Measurements from ENCODE around the gene RNF220. TPM values are rescaled to one million over a fixed set of nuclear protein-coding genes. Genes with fewer than 3 reads are reported as not detected.
A peak's percentile ranks its signal among the peaks of the same experiment; 100 is the strongest.

RNF220 gene
- polyA plus RNA-seq (30.6 to 48.1 TPM (median 42.7 TPM) in 3 replicates), polyA minus RNA-seq (18.5 to 65.9 TPM (median 34.3 TPM) in 3 replicates)
- polyA plus RNA-seq (2011; ENCODE audit: low read depth), result 64.0 TPM
- polyA plus RNA-seq (2011; cell fraction: cytosol; rRNA removed), result 27.6 and 38.9 TPM in 2 replicates
- 44.5 and 47.4 TPM in 2 replicates for polyA plus RNA-seq (2011; cell fraction: nucleus; rRNA removed)
- 49.6 and 51.8 TPM in 2 replicates for polyA plus RNA-seq (2012; ENCODE audit: low replicate concordance)
- polyA minus RNA-seq (2011; cell fraction: cytosol; rRNA and poly(A)+ RNA removed), result 19.4 TPM
- 8.3 and 10.8 TPM in 2 replicates for polyA minus RNA-seq (2011; cell fraction: nucleus; rRNA and poly(A)+ RNA removed)

- peak within 1 kb of the TSS; percentile 94 for H3K4me2 ChIP-seq (ENCODE audit: control insufficient read depth, extremely low read depth, insufficient read depth, low read depth, low read length)
- H3K79me2 ChIP-seq (ENCODE audit: control insufficient read depth, insufficient read depth, low read length), result no peaks in the 10 kb centered on the region
- DNase-seq (ENCODE audit: low read depth, low spot score) (no peak), FAIRE-seq (no peak)
- TF ChIP-seq CTCF (optimal IDR thresholded peaks at IDR 0.05 in 1 of 3, IDR thresholded peaks at IDR 0.05 in 1 of 3, conservative IDR thresholded peaks at IDR 0.05 in 1 of 3; ENCODE audit: extremely low read depth in 1 of 3, insufficient read depth in 2 of 3, low read length in 3 of 3) (peak in 1 of 3 experiments; percentile 54), EZH2 (IDR thresholded peaks at IDR 0.05; ENCODE audit: low read length) (no peak)
- dilution Hi-C loops (cut with MboI; ENCODE audit: extremely low pct_ligation_motif_present, low sequenced_read_pairs), result no loop called here
- no peaks in the 10 kb centered on the region for H3K36me3 ChIP-seq (ENCODE audit: control insufficient read depth in 2 of 2, extremely low read depth in 1 of 2, insufficient read depth in 2 of 2, low read length in 2 of 2)
- H3K9ac ChIP-seq (ENCODE audit: control insufficient read depth, extremely low read depth, insufficient read depth, low read length), result peak within 1 kb of the TSS; percentile 28
- peak within 1 kb of the TSS; percentile 43 to 75 (median 73) for H3K4me3 ChIP-seq (ENCODE audit: control insufficient read depth in 2 of 3, extremely low read depth in 1 of 3, insufficient read depth in 2 of 3, low read depth in 1 of 3, low read length in 3 of 3)
- no peaks in the 10 kb centered on the region for H3K9me3 ChIP-seq (ENCODE audit: control insufficient read depth, low read depth, low read length)
- peaks cover 61% of the 10 kb centered on the region for H3K27me3 ChIP-seq (ENCODE audit: control insufficient read depth, extremely low read depth, insufficient read depth, low read length)
- H3K4me1 ChIP-seq (ENCODE audit: control insufficient read depth, extremely low read depth, insufficient read depth, low read length), result no peaks in the 10 kb centered on the region
- peaks cover 2% of the 10 kb centered on the region for H4K20me1 ChIP-seq (ENCODE audit: control insufficient read depth, extremely low read depth, insufficient read depth, low read length)
- H3K9me1 ChIP-seq (ENCODE audit: control insufficient read depth, extremely low read depth, insufficient read depth, low read length), result no peaks in the 10 kb centered on the region
- H2AFZ ChIP-seq (ENCODE audit: control insufficient read depth, low read length), result peak within 1 kb of the TSS; percentile 93
- no peak within 1 kb of the TSS for H3K27ac ChIP-seq (ENCODE audit: control insufficient read depth, insufficient read depth, low read length)
Observed at GRCh38 chr1:44405031-44405797, at the start of gene RNF220. Gene RNF220, plus strand, starts transcription at chr1:44405255.

GRCh38 chr1:44355582-44356305, 49.3 kb upstream of the RNF220 start:
- Histone ChIP-seq H3K4me3 (ENCODE audit: control insufficient read depth in 2 of 3, extremely low read depth in 1 of 3, insufficient read depth in 2 of 3, low read depth in 1 of 3, low read length in 3 of 3) (peak overlapping the region; percentile 31 to 96 (median 54)), H3K79me2 (ENCODE audit: control insufficient read depth, insufficient read depth, low read length) (peaks cover 28% of the 10 kb centered on the region), H3K9ac (ENCODE audit: control insufficient read depth, extremely low read depth, insufficient read depth, low read length) (peak overlapping the region; percentile 89), H4K20me1 (ENCODE audit: control insufficient read depth, extremely low read depth, insufficient read depth, low read length) (no peaks in the 10 kb centered on the region), H3K36me3 (ENCODE audit: control insufficient read depth in 2 of 2, extremely low read depth in 1 of 2, insufficient read depth in 2 of 2, low read length in 2 of 2) (no peaks in the 10 kb centered on the region), H3K27ac (ENCODE audit: control insufficient read depth, insufficient read depth, low read length) (no peak overlapping the region), H3K4me2 (ENCODE audit: control insufficient read depth, extremely low read depth, insufficient read depth, low read depth, low read length) (peak overlapping the region; percentile 93), H2AFZ (ENCODE audit: control insufficient read depth, low read length) (peak overlapping the region; percentile 79), H3K9me3 (ENCODE audit: control insufficient read depth, low read depth, low read length) (no peaks in the 10 kb centered on the region), H3K27me3 (ENCODE audit: control insufficient read depth, extremely low read depth, insufficient read depth, low read length) (no peaks in the 10 kb centered on the region), H3K9me1 (ENCODE audit: control insufficient read depth, extremely low read depth, insufficient read depth, low read length) (no peaks in the 10 kb centered on the region), H3K4me1 (ENCODE audit: control insufficient read depth, extremely low read depth, insufficient read depth, low read length) (peaks cover 20% of the 10 kb centered on the region)
- FAIRE-seq, result no peak
- TF ChIP-seq CTCF (optimal IDR thresholded peaks at IDR 0.05 in 1 of 3, IDR thresholded peaks at IDR 0.05 in 1 of 3, conservative IDR thresholded peaks at IDR 0.05 in 1 of 3; ENCODE audit: extremely low read depth in 1 of 3, insufficient read depth in 2 of 3, low read length in 3 of 3) (no peak), EZH2 (IDR thresholded peaks at IDR 0.05; ENCODE audit: low read length) (no peak)
- dilution Hi-C loops (cut with MboI; ENCODE audit: extremely low pct_ligation_motif_present, low sequenced_read_pairs), result no loop called here
- DNase-seq (ENCODE audit: low read depth, low spot score), result no peak
